ENCODE results near the gene WDR13. TPM values are rescaled to one million over a fixed set of nuclear protein-coding genes. Genes with fewer than 3 reads are reported as not detected.

WDR13 gene
- total RNA-seq, 4 donors from 2014 or later: 95.4 to 149 (median 126) TPM

- ATAC-seq (ENCODE audit: low FRiP score) (no peak), DNase-seq (ENCODE audit: low spot score) (no peak)
- no peak for TF ChIP-seq CTCF (IDR thresholded peaks at IDR 0.05)
These were observed 27.3 kb upstream of the WDR13 start for GRCh38 chrX:48569958-48570357.

- ATAC-seq (ENCODE audit: low FRiP score) (peak; percentile 29), DNase-seq (ENCODE audit: low spot score) (no peak)
- TF ChIP-seq CTCF (IDR thresholded peaks at IDR 0.05): no peak
These were observed 23.5 kb upstream of the WDR13 start for GRCh38 chrX:48573690-48574269.

- ATAC-seq (ENCODE audit: low FRiP score): peak; percentile 96
- TF ChIP-seq CTCF (IDR thresholded peaks at IDR 0.05): no peak
These were observed 22.7 kb upstream of the WDR13 start, which contains the start of gene RBM3 for GRCh38 chrX:48574270-48575266. Gene RBM3 (plus strand): TSS chrX:48574484. CDS start chrX:48575181, 697 bp downstream.

GRCh38 chrX:48575642-48576041, 21.6 kb upstream of the WDR13 start:
- no peak for ATAC-seq (ENCODE audit: low FRiP score)
- DNase-seq (ENCODE audit: low spot score): no peak
- TF ChIP-seq CTCF (IDR thresholded peaks at IDR 0.05): no peak

More at GRCh38 chrX:48574270-48575266, 22.7 kb upstream of the WDR13 start, which contains the start of gene RBM3:
- DNase-seq (ENCODE audit: low spot score): peak; percentile 65

- no peak for TF ChIP-seq CTCF (IDR thresholded peaks at IDR 0.05)
- DNase-seq (ENCODE audit: low spot score) (no peak), ATAC-seq (ENCODE audit: low FRiP score) (no peak)
These were observed 21.2 kb upstream of the WDR13 start for GRCh38 chrX:48576108-48576507.

- ATAC-seq (ENCODE audit: low FRiP score) (no peak), DNase-seq (ENCODE audit: low spot score) (no peak)
- TF ChIP-seq CTCF (IDR thresholded peaks at IDR 0.05): no peak
These were observed 18.6 kb upstream of the WDR13 start for GRCh38 chrX:48578661-48579128.

All from omental fat pad (tissue), 4 donors.